Keratinocyte (primary cell): ENCODE data around the gene FBXO44. TPM values are rescaled to one million over a fixed set of nuclear protein-coding genes. Genes with fewer than 3 reads are reported as not detected.

ENCODE experiments used
- DNase-seq: peaks from one replicate; pipeline ENCODE4 v3.0.0-alpha.2; 2011; ENCODE audit warnings: low read depth, missing footprints, low spot score
- FAIRE-seq: peaks from 2 replicates; lab custom pipeline; 2011; peaks lifted over from hg19 to GRCh38; lab: Jason Lieb, UNC
- H2AFZ ChIP-seq: 2 replicates; pipeline ENCODE4 v1.6.0; 2012; ENCODE audit warnings: low read length, control low read depth, inconsistent platforms; ENCODE audit not compliant: control insufficient read depth
- H3K27ac ChIP-seq: 2 replicates; pipeline ENCODE4 v1.5.1; 2011; ENCODE audit warnings: low read length; ENCODE audit not compliant: control insufficient read depth, insufficient read depth
- H3K27me3 ChIP-seq: 3 replicates; pipeline ENCODE4 v1.6.0; 2011; ENCODE audit warnings: low read length; ENCODE audit not compliant: control insufficient read depth, insufficient read depth; ENCODE audit errors: extremely low read depth
- H3K36me3 ChIP-seq, 2 experiments: 2 replicates in 1 of 2; 3 replicates in 1 of 2; pipeline ENCODE4 v1.5.1; 2011; ENCODE audit warnings: low read length in 2 of 2, mild to moderate bottlenecking in 1 of 2; ENCODE audit not compliant: control insufficient read depth in 2 of 2, insufficient read depth in 2 of 2; ENCODE audit errors: extremely low read depth in 1 of 2
- H3K4me1 ChIP-seq: 3 replicates; pipeline ENCODE4 v1.5.1; 2011; ENCODE audit warnings: low read length; ENCODE audit not compliant: control insufficient read depth, insufficient read depth; ENCODE audit errors: extremely low read depth
- H3K4me2 ChIP-seq: 3 replicates; pipeline ENCODE4 v1.6.0; 2011; ENCODE audit warnings: low read depth, low read length; ENCODE audit not compliant: control insufficient read depth, insufficient read depth; ENCODE audit errors: extremely low read depth
- H3K4me3 ChIP-seq, 3 experiments: fragments of 200-600 bp in 1 of 3; sonication (generic) in 1 of 3; 2 replicates in 2 of 3; 3 replicates in 1 of 3; pipeline ENCODE4 v1.5.1; 2011 to 2016; ENCODE audit warnings: low read length in 3 of 3, mild to moderate bottlenecking in 3 of 3, control low read depth in 2 of 3, inconsistent platforms in 1 of 3, low read depth in 1 of 3, mixed read lengths in 1 of 3, mixed run types in 1 of 3, moderate library complexity in 1 of 3; ENCODE audit not compliant: control insufficient read depth in 2 of 3, insufficient read depth in 2 of 3; ENCODE audit errors: extremely low read depth in 1 of 3
- H3K79me2 ChIP-seq: 2 replicates; pipeline ENCODE4 v1.6.0; 2012; ENCODE audit warnings: low read length; ENCODE audit not compliant: control insufficient read depth, insufficient read depth
- H3K9ac ChIP-seq: 3 replicates; pipeline ENCODE4 v1.6.0; 2011; ENCODE audit warnings: low read length; ENCODE audit not compliant: control insufficient read depth, insufficient read depth; ENCODE audit errors: extremely low read depth
- H3K9me1 ChIP-seq: 3 replicates; pipeline ENCODE4 v1.6.0; 2011; ENCODE audit warnings: low read length; ENCODE audit not compliant: control insufficient read depth, insufficient read depth; ENCODE audit errors: extremely low read depth
- H3K9me3 ChIP-seq: 2 replicates; pipeline ENCODE4 v1.5.1; 2012; ENCODE audit warnings: low read depth, low read length; ENCODE audit not compliant: control insufficient read depth
- H4K20me1 ChIP-seq: 3 replicates; pipeline ENCODE4 v1.6.0; 2011; ENCODE audit warnings: low read length; ENCODE audit not compliant: control insufficient read depth, insufficient read depth; ENCODE audit errors: extremely low read depth
- EZH2 ChIP-seq: IDR thresholded peaks from one replicate; pipeline ENCODE4 v1.6.1; 2012; ENCODE audit warnings: inconsistent platforms, mild to moderate bottlenecking, low read length, moderate library complexity
- dilution Hi-C: fragments of 300-500 bp; cut with MboI; formaldehyde crosslinking; loops from one replicate; pipeline ENCODE4 v1.7.0; 2020; ENCODE audit warnings: low sequenced_read_pairs; ENCODE audit not compliant: extremely low pct_ligation_motif_present
- polyA plus RNA-seq, 5 experiments: library from polyadenylated mRNA; depleted of rRNA in 3 of 5; stranded (reverse) in 3 of 5; stranded (forward) in 1 of 5; unstranded in 1 of 5; fragments of >200 nt; gene quantifications; 1 replicate in 1 of 5; 2 replicates in 3 of 5; 3 replicates in 1 of 5; pipeline versions ENCODE4 v1.2.1 to v1.2.3, GENCODE V29; 2011 to 2012; ENCODE audit warnings: missing spikeins in 2 of 5, low read depth in 1 of 5, low replicate concordance in 1 of 5
- TF ChIP-seq, protein P1 (sequence below), 3 experiments: IDR thresholded peaks in 1 of 3; conservative IDR thresholded peaks in 1 of 3; optimal IDR thresholded peaks in 1 of 3; 2 replicates in 2 of 3; 3 replicates in 1 of 3; pipeline versions ENCODE3 to v1.5.1; 2011; ENCODE audit warnings: low read length in 3 of 3, mild to moderate bottlenecking in 3 of 3, moderate library complexity in 2 of 3, control low read depth in 1 of 3, inconsistent platforms in 1 of 3; ENCODE audit not compliant: insufficient read depth in 2 of 3; ENCODE audit errors: extremely low read depth in 1 of 3

The FBXO44 gene
- polyA plus RNA-seq, 1 donor (not counting 4 experiments of a cell fraction or from before 2014, with no cell fraction given), result 23.1 TPM

DNA sequence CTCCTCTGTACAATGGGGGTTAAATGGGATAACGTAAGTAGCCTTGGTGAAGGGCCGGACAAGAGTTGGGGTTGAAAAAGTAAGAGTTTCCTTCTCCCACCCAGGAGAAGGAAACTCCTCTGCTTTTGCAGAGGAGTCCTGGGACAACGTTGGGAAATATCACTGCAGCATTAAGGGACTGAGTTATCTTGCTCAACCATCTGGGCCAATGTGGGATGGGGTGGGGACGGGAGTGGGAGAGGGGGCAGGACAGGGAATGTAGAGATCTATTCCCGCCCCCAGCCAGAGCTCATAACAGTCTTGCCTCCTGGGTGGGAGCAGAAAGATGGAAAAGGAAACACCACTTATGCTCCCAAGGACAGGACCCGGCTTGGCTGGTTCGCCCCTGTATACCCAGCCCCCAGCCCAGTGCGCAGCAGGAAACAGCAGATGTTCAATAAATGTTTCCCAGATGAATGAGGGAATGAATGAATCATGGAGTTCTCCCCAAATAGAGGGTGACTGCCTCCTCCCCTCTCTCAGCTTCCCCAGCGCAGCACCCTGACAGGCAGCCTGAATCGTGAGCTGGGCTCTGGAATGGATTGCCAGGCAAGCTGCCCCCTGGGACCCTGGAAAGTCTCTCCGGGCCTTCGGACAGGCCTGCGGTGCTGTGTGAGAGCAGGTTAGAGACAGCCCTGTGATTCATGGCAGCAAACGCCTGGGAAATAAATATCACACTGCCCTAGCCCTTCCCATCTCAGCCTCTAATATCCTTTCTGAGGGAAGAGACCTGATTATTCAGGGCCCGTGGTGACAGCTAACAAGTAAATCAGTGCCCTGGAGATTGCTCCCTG lies 25.3 kb upstream of the FBXO44 start:
- TF ChIP-seq EZH2, result no peak
- TF ChIP-seq, protein P1, sequence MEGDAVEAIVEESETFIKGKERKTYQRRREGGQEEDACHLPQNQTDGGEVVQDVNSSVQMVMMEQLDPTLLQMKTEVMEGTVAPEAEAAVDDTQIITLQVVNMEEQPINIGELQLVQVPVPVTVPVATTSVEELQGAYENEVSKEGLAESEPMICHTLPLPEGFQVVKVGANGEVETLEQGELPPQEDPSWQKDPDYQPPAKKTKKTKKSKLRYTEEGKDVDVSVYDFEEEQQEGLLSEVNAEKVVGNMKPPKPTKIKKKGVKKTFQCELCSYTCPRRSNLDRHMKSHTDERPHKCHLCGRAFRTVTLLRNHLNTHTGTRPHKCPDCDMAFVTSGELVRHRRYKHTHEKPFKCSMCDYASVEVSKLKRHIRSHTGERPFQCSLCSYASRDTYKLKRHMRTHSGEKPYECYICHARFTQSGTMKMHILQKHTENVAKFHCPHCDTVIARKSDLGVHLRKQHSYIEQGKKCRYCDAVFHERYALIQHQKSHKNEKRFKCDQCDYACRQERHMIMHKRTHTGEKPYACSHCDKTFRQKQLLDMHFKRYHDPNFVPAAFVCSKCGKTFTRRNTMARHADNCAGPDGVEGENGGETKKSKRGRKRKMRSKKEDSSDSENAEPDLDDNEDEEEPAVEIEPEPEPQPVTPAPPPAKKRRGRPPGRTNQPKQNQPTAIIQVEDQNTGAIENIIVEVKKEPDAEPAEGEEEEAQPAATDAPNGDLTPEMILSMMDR (optimal IDR thresholded peaks at IDR 0.05 in 1 of 3, IDR thresholded peaks at IDR 0.05 in 1 of 3, conservative IDR thresholded peaks at IDR 0.05 in 1 of 3; ENCODE audit: extremely low read depth in 1 of 3, insufficient read depth in 2 of 3, low read length in 3 of 3), result no peak
- no peak overlapping the region for H2AFZ ChIP-seq
- H3K27me3 ChIP-seq, result peaks cover 3% of the 10 kb centered on the region
- no peaks in the 10 kb centered on the region for H3K79me2 ChIP-seq
- no peak overlapping the region for H3K9ac ChIP-seq
- no peaks in the 10 kb centered on the region for H3K4me1 ChIP-seq
- H3K4me3 ChIP-seq, result no peak overlapping the region
- FAIRE-seq, result no peak
- H3K4me2 ChIP-seq, result no peak overlapping the region
- no peaks in the 10 kb centered on the region for H3K9me3 ChIP-seq
- H3K27ac ChIP-seq, result no peak overlapping the region
- dilution Hi-C loops, result no loop called here
- no peaks in the 10 kb centered on the region for H4K20me1 ChIP-seq
- no peaks in the 10 kb centered on the region for H3K9me1 ChIP-seq
- H3K36me3 ChIP-seq, result no peaks in the 10 kb centered on the region
- DNase-seq, result no peak

DNA sequence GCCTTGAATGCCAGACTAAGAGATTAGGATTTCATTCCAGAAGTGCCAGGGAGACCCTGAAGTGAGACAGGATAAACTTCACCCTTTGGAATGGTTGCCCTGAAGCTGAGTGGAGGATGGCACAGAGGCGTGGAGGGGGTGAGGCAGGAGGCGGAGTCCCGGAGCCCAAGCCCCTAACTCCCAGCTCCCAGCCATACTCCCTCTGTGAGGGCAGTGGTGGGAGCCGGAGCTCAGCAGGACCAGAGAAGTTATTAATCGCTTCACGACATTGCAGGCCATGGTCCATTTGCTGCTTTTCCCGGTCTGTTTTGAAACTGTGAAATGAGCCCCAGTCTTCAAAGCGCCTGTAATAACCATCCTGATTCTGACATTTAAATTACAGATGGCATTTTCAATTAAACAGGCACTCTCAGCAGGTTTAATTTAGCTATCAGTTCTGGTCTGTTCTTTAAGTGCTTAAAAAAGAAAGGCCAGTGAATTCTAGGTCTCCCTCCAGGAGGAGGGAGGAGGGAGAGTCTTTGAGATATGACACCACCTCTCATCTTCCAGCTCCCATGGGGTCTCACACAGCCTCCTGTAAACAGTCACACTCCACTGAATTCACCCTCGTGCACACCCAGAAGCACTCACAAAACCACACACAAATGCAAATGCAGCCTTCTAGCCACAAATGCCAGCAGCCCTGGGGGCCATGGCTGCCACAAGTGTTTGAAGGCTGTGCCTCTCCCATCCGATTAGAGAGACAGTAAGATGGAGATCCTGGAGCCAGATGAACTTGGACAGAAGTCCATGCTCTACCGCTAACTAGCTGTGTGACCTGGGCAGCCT lies 20.1 kb upstream of the FBXO44 start:
- dilution Hi-C loops, result no loop called here
- Histone ChIP-seq H2AFZ (no peak overlapping the region), H3K27ac (no peak overlapping the region), H3K9ac (no peak overlapping the region), H4K20me1 (no peaks in the 10 kb centered on the region), H3K4me2 (no peak overlapping the region), H3K4me3 (no peak overlapping the region), H3K9me3 (no peaks in the 10 kb centered on the region), H3K9me1 (no peaks in the 10 kb centered on the region), H3K36me3 (no peaks in the 10 kb centered on the region), H3K27me3 (no peaks in the 10 kb centered on the region), H3K79me2 (no peaks in the 10 kb centered on the region), H3K4me1 (no peaks in the 10 kb centered on the region)
- no peak for FAIRE-seq
- DNase-seq, result no peak
- TF ChIP-seq EZH2, result no peak
